AG04449 (cell line): ENCODE measurements around the gene SMYD1.

ENCODE experiments used
- CTCF ChIA-PET: fragments of 350-600 bp; formaldehyde crosslinking; extraction: SDS; loops from one replicate; lab custom pipeline; 2021; ENCODE audit warnings: antibody characterized with exemption; lab: Yijun Ruan, JAX
- POLR2A ChIA-PET: fragments of 400-600, 350-600 bp; formaldehyde crosslinking; extraction: SDS; loops from one replicate; lab custom pipeline; 2020; ENCODE audit warnings: antibody characterized with exemption, inconsistent platforms; lab: Yijun Ruan, JAX
- DNase-seq: peaks from one replicate; pipeline ENCODE4 v3.0.0-alpha.2; 2010; ENCODE audit warnings: low read depth, low spot score
- H3K4me3 ChIP-seq: 2 replicates; pipeline ENCODE4 v1.5.1; 2011; ENCODE audit warnings: low read depth, mild to moderate bottlenecking, control low read depth, low read length
- CTCF ChIP-seq: IDR thresholded peaks from one replicate; pipeline ENCODE4 v1.5.1; 2011; ENCODE audit warnings: mild to moderate bottlenecking, moderate library complexity, low read length, control low read depth, inconsistent platforms; ENCODE audit not compliant: insufficient read depth; ENCODE audit errors: missing control alignments

SMYD1 gene

GRCh38 chr2:88122141-88122884 lies 54.7 kb downstream of the SMYD1 start:
- ChIA-PET POLR2A (no interaction called here), CTCF (interaction anchor here (1.1 kb wide), 1 partner anchor 12 kb away, joined by 4 read pairs; no protein-coding TSS in a partner anchor)
- DNase-seq: no peak
- no peak overlapping the region for H3K4me3 ChIP-seq
- no peak for TF ChIP-seq CTCF

DNA sequence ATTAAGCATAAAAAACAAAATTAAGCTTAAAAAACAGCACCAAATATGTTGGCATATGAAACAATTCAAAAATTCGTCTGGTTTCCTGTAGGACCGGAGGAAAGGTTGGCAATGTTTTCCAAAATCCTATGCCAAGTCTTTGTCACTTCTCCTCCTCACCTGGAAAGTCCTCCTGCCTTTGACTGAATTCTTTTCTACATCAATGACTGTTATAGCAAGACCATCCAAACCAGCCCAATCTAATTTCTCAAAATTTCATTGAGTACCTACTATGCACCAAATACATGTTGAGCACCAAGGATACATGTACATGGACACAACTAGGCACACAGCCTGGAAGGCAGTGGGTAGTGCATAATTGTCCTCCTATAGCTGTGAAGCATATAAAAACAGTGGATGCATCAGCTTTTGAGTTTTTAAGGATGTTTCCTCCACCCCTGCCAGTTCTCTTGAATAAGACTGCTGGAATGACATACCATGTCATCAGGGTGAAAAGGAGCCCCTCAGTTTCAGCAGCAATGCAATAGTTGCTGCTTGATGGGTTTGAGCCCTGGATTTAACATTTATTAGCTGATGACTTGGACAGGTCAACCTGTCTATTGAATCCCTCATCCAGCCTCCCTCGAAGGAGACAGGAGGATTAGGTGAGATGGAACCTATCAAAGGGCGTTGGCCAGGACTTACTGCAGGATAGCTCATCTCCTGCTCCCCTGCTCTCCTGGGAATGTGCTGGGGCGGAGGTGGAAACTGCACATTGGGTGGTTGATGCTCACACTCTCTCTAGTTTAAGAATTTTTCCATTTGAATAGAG lies 55.7 kb downstream of the SMYD1 start:
- no peak for TF ChIP-seq CTCF
- H3K4me3 ChIP-seq: no peak overlapping the region
- POLR2A ChIA-PET: no interaction called here
- DNase-seq: no peak
- CTCF ChIA-PET: interaction anchor here (1.1 kb wide), 1 partner anchor 13 kb away, joined by 4 read pairs; no protein-coding TSS in a partner anchor

- TF ChIP-seq CTCF: no peak
- no peak for DNase-seq
- no peak overlapping the region for H3K4me3 ChIP-seq
- CTCF ChIA-PET: no interaction called here
- POLR2A ChIA-PET: no interaction called here
Measured at GRCh38 chr2:88123975-88124917, 56.6 kb downstream of the SMYD1 start.

DNA sequence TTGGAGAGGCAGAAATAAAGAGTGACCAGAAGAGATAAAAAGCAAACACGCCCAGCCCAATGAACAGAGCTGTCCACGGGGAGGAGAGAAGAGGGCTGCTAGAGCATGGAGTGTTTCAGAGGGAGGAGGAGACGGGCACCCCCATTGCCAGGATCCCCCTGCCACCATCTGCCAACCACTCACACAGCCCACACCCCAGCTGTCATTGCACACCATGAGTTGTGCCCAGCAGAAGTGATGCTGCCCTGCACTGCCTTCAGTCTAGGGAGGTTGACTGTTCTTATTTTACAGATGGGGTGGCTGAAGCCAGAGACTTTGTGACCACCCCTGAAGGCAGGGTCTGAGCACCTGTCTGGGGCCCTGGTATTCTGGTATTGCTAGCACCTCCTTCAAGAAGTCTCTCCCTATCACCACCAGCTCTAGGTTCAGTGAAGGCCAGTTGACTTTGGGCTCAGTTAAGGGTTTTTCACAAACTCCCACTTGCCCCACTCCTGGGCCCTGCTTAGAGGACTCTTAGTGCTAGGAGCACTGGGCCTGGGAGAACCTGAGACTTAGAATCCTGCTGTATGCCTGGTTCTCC lies 57.8 kb downstream of the SMYD1 start:
- DNase-seq: no peak
- TF ChIP-seq CTCF: no peak
- CTCF ChIA-PET: interaction anchor here (1.2 kb wide), 1 partner anchor 66 kb away, joined by 3 read pairs; no protein-coding TSS in a partner anchor
- POLR2A ChIA-PET: no interaction called here
- H3K4me3 ChIP-seq: no peak overlapping the region

DNA sequence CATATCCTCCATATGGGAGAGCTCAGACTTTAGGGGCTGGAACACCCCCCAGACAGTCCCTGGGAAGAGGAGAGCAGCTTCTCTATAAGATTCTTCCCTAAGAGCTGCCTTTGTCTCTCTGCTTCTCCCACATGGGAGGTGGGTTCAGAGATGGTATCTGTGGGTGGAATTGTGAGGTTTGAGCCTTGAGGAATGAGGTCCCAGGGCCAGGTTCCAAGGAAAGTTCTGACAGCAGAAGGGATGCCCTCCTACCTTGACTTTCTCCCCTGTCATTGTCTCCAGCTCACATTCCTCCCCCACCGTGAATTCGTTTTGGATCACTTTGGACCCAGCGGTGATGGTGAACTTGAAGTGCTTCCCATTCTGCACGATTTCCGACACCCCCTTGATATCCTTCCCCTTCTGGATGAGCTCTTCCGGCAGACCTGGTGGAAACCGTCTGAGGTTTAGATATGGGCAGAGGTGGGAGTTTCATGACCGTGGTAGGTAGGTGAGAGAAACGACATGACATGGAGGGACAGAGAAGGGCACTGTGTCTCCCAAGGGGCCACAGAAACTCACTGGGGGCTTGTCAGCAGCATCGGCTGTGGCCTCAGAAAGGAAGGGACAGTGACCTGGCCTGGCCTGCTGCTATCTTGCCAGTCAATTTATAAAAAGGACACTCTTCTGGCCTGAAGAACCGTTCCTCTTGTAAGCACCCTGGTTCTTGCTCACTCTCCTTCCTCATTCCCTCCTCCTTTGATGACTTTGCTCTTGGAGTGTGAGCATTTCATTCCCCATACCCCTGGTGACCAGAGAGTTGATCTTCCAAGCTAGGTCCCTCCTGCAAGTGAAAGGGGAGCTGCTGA lies 58.5 kb downstream of the SMYD1 start:
- TF ChIP-seq CTCF: no peak
- no peak for DNase-seq
- POLR2A ChIA-PET: no interaction called here
- CTCF ChIA-PET: interaction anchor here (1.0 to 1.2 kb wide), 2 partner anchors 66 kb away, joined by 3 to 4 read pairs; no protein-coding TSS in a partner anchor
- no peak overlapping the region for H3K4me3 ChIP-seq
